Placental pericyte (primary cell): ENCODE results near the gene TMEM9. TPM values are rescaled to one million over a fixed set of nuclear protein-coding genes. Genes with fewer than 3 reads are reported as not detected.

Experiments used
- total RNA-seq: library from RNA; depleted of rRNA; stranded (reverse); fragments of >200 nt; gene quantifications from 2 replicates; pipeline ENCODE4 v1.2.3, GENCODE V29; 2012

TMEM9 gene
- total RNA-seq = 41.4 and 58.4 TPM in 2 replicates

DNA sequence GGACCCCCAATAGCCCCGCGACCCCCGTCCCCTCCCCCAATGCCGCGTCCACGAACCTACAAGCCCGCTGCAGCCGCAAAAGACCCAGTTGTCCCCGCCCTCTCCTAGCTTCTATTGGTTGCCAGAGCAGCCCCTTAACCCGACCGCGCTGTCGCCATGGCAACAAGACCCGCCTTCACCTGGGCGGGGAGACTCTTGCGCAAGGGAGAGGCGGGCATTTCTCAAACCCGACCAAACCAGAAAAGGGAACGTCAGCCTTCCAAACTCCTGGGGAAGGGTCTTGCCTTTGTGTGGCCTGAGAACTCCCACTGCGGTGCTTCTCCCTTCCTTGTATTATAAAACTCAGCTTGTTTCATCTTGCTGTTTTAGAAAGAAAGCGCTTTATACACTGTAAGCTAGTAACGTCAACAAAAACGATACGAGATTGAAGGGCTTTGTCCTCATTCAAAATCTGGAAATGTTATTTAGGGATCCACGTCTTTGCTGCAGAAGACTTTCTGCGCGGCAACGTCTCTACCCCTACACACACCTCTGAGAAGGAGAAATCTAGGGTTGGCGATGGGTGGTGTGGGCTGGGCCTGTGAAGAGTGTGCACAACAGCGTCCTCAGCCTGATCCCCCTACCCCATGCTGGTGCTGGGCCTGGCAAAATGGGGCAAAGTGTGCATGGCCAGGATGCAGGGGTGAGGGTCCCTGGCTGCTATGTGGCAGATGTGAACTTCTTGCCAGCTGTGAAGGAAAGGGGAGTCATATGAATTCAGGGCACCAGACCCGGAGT lies at the start of gene TMEM9:
TMEM9 (minus strand) TSS at position 86 of the 777 bp plus-strand sequence. CDS start 551 bp downstream, outside the sequence.

GRCh38 chr1:201190624-201191051 lies 36.4 kb upstream of the TMEM9 start, which contains the start of gene IGFN1:
Gene IGFN1 (plus strand): TSS chr1:201190824. CDS start chr1:201193294, 2,470 bp downstream.

GRCh38 chr1:201126832-201127754 lies 27.2 kb downstream of the TMEM9 start, which contains the start of gene ASCL5:
Gene ASCL5 (minus strand): TSS chr1:201127184. CDS start chr1:201115372, 11,812 bp downstream.

GRCh38 chr1:201112173-201112731 lies 42.0 kb downstream of the TMEM9 start, which contains the start of gene CACNA1S:
Gene CACNA1S (minus strand): TSS chr1:201112426. CDS start chr1:201112339, 87 bp downstream.

Other genes starting within 250 kb of the TMEM9 start
- 0.22 and 0.29 TPM in 2 replicates for gene KIF21B, start 130.8 kb downstream of the TMEM9 start, total RNA-seq
- gene CACNA1S, start 42.0 kb downstream of the TMEM9 start, total RNA-seq = not detected in 2 replicates
- not detected in 2 replicates for gene ASCL5, start 27.3 kb downstream of the TMEM9 start, total RNA-seq
- under 0.01 TPM in 2 replicates for gene IGFN1, start 36.4 kb upstream of the TMEM9 start, total RNA-seq
- under 0.01 and 0.14 TPM in 2 replicates for gene PKP1, start 129.0 kb upstream of the TMEM9 start, total RNA-seq
- under 0.01 TPM in 1 of 2 replicates, not detected in the other for gene TNNT2, start 223.2 kb upstream of the TMEM9 start, total RNA-seq
- 0.14 TPM in 1 of 2 replicates, not detected in the other for gene LAD1, start 244.8 kb upstream of the TMEM9 start, total RNA-seq